GM21717 (cell line): ENCODE results near the gene MGLL.
"Not testable (repeated sequence)": the region's sequence is repeated elsewhere in the genome, so short reads cannot be mapped to it uniquely, and the experiment has no call there.

Experiments used
- ATAC-seq: cut with Tn5 transposase; IDR thresholded peaks from one replicate; pipeline ENCODE4 v1.9.1; 2021; ENCODE audit warnings: mild to moderate bottlenecking, moderate library complexity; ENCODE audit not compliant: unreplicated experiment

Gene MGLL

DNA sequence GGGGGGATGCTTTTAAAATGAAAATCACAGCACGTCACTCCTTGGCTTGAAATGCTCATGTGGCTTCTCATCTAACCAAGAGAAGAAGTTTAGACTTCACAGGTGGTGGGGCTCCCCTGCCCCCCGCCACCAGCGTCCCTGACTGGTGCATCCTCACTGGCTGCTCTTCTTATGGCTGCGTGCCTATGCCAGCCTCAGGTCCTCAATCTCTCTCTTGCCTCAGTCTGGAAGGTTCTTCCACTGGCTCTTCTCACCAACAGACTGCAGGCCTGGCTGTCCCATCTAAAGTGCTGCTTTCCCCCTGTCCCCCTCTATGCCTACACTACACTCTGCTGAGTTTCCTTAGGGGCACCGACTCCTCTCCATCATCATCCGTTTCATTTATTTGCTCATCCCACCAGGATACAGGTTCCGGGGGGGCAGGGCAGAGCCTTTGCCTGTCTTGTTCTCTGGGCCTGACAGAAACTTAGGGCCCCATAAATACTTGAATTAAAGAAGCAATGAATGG is 128.9 kb downstream of the MGLL start:
- no peak for ATAC-seq

DNA sequence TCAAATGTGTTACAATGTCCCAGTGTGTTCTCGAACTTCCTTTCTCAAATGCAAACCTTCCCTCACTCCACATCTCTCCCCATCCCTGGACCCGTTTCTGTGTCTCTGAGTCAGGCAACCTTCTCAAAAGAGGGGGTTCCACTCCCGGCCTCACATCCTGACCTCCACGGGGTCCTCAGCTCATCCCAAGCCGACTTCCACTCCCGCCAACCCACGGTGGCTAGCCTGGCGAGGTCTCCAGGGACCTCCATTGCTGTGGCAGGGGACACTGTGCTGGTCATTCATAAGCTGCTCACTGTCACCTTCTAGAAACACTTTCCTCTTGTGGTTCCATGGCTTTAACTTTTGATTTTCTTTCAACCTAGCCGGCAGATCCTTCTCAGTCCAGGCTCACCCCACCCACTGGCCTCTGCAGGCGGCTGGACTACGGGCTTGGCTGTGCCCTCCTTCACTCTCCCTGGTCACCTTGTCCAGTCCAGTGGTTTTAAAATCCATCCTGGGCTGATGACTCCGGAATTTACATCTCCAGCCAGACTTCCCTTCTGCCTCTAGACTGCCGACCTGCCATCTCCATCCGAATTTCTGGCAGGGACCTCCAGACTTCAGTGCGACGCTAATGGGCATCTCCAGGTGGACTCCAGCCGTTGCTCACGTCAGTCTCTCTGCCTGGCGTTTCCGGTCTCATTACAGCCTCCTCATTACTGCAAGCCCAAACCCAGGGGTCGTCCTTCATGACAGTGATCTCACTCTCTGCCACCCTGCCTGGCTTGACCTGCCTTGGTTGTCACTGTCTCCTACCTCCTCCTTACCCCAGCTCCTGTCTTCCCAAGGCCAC is 129.6 kb downstream of the MGLL start:
- ATAC-seq = no peak

DNA sequence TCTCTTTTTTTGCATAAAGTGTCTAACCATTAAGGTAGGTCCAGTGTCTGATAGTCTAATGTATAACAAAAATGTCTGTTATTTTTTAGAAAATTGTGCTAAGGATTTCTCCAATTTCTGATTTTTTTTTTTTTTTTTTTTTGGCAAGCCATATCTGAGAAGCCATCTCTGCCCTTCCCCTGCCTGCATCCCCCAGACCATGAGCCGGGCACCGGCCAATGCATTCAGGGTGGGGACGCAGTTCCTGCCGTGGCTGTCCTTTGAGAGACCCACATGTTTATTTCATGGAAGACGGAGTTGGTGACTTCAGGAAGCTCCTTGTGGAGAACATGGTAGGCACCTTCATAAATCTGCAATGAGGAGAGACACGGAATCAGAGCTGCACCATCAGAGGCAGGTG is 130.3 kb downstream of the MGLL start:
- ATAC-seq = no peak

DNA sequence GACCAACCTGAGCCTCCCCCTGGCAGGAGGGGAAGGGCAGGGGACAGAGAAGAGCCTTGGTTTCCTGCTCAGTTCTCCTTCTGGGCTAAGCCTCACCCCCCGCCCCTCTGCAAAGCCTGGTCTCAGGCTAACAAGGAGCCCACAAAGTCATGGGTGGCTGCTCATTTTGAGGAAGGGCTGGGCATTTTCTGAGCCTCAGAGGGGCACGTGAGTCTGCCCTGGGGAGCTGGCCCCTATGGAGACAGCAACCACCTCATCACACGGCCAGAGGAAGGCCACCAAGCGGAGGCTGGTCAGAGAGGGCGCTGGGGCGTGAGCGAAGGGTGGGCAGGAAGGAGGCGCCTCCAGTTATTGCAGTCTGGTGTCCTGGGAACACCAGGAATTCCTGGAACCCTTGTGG is 130.8 kb downstream of the MGLL start:
- no peak for ATAC-seq

DNA sequence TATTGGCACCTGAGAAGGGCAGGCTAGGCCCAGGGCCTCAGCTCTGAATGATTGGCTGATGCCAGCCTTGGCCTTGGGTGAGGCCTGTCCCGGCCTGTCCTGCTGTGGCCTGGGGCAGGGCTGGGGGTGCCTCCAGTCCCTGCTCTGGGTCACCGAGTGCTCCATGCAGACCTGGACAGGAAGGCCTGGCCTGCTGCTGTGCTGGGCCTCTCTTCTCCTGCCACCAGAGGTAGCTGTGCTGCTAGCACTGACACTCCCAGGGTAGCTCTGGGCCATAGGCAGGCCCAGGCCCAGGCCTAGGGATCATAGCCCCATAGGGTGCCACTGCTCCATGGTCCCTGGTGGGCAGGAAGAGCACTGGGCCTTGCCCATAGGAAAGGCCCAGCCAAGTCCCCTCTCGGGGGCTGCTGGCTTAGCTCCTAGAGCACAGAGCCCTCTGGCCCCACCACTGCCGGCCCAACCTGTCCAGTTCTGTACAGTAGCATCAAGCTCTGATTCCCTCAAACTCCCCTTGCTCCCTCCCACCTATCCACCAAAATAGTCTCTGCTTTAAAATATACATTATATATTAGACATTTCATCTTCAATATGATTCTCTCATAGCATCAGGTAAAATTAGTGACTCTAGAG is 131.4 kb downstream of the MGLL start:
- no peak for ATAC-seq

DNA sequence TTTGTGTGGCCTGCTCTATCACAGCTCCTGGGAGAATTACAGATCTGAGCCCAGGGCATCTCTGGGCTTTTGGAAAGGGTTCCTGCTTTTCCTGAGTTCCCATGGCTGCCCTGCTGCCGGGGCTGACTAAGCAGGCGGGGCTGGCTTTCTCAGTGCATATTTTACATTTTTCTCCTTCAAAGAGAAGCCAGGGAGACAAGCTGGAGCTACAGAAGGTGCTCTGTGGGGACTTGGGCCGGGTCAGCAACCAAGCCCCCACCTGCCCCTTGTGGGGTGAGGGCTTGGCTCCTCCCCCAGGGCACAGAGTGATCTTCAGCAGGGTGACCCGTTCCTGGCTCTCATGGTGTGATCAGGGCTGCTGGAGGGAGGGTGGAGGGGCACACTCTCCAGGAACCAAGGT is 132.2 kb downstream of the MGLL start:
- no peak for ATAC-seq

DNA sequence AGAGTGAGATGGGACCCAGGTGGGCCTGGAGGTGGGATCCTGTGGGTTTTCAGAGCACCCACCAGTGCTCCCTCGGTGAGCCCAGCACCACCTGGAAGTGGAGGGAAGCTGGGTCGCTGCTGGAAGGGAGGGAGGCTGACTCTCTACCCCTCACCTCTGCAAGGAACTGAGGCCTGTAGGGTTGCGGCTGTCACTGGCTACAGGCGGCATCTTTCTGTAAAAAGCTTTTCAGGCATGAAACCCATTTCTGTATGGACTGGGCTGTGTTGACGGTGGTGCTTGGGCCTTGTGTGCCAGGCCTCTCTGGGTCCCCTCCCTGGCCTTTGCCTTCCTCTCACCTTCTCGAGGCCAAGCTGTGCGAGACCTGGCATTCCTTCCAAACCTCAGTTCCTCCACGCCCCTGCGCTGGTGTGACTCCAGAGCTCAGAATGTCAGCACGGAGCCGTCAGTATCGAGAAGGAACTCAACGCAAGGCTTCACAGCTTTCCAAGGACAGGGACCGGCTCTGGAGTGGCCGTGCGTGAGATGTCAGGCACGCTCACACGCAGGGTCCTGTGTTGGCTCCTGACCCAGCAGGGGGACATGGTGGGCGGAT is 133.0 kb downstream of the MGLL start:
- no peak for ATAC-seq

DNA sequence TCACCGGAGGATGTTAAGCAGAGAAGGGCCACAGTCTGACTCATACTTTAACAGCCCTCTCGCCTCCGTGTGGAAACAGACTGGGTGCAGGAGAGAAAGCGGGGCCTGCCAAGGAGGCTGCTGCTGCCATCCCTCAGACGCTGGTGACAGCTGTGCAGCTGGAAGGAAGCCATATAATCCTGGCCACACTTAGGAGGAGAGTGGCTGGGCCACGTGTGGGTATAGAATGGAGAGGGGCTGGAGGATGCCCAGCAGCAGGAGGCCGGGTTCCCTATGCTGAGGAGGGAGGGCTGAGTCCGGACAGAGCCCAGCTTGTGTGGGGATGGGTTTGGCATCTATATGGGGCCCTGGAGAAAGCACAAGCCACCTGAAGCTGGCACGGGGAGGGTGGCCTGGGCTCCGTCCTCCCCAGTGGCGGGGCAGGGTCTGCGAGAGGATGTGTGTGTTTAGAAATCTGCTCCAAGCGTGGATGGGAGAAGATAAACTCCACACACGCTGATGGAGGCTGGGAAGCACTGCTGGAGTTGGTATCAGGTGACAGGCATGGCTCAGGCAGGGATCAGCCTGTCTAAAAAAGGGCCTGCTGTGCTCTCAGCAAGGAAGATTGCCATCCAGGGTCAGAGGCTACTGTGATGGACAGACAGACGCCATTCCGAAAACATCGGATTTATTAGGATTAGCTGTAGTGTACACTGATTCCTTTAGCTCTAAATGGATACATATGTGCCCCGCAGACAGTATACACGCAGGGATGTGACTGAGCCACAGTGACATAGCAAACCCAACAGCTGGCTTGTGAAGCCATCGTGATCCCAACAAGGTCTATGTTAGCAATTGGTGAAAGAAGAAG is 133.7 kb downstream of the MGLL start:
- no peak for ATAC-seq

DNA sequence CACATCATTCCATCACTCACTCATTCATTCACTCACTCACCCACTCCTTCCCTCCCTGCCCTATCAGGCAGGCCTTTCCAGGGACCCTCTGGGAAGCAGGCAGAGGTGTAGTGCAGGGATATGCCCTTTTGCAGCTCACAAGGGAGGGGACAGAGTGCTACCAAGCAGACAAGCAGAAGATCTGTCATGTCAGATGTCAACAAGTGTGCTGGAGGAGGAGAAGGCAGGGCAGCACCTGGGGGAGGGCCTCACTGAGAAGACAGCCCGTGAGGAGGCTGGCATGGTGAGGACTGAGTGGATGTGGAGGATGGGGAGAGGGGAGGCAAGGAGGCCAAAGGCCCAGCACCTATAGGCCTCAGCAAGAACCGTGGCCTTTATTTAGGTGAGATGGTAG is 134.3 kb downstream of the MGLL start:
- no peak for ATAC-seq

DNA sequence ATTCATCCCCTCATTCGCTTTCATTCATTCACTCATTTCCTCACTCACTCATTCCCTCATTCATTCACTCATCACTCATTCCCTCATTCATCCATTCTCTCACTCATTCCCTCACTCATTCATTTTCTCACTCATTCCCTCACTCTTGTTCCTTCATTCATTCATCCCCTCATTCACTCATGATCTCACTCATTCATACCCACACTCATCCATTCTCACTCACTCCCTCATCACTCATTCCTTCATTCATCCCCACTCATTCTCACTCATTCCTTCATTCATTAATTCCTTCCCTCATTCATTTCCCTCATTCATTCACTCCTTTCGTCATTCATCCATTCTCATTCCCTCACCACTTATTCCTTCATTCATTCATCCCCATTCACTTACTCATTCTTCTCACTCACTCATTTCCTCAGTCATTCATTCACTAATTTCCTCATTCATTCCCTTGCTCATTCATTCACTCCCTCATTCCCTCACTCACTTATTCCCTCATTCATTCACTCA is 135.0 kb downstream of the MGLL start:
- ATAC-seq = no peak

DNA sequence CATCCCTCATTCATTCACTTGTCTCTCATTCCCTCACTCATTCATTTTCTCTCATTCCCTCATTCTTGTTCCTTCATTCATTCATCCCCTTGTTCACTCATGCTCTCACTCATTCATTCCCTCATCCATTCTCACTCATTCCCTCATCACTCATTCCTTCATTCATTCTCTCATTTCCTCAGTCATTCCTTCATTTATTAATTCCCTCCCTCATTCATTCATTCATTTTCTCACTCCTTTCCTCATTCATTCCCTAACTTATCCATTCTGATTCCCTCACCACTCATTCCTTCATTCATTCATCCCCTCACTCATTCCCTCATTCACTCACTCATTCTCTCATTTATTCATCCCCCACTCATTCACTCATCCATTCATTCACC is 135.8 kb downstream of the MGLL start:
- ATAC-seq = no peak

DNA sequence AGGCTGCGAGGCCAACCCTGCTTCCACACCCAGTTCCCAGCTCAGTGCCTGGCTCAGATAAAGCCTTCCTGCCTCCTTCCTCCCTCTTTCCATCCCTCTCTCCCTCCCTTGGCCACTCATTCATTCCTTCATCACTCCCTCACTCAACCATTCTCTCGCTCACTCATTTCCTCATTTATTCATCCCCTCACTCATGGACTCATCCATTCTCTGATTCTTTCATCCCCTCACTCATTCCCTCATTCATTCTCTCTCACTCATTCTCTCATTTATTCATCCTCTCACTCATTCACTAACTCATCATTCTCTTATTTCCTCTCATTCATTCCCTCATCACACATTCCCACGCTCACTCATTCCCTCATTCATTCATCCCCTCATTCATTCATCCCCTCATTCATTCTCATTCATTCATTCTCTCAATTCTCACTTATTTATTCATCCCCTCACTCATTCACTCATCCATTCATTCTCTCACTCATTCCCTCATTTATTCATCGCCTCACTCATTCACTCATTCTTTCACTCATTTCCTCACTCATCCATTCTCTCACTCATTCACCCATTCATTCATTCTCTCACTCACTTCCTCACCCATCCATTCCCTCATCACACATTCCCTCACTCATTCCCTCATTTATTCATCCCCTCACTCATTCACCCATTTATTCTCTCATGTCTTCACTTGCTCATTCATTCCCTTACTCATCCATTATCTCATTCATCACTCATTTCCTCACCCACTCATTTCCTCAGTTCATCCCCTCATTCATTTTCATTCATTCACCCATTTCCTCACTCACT is 136.4 kb downstream of the MGLL start:
- ATAC-seq = no peak

DNA sequence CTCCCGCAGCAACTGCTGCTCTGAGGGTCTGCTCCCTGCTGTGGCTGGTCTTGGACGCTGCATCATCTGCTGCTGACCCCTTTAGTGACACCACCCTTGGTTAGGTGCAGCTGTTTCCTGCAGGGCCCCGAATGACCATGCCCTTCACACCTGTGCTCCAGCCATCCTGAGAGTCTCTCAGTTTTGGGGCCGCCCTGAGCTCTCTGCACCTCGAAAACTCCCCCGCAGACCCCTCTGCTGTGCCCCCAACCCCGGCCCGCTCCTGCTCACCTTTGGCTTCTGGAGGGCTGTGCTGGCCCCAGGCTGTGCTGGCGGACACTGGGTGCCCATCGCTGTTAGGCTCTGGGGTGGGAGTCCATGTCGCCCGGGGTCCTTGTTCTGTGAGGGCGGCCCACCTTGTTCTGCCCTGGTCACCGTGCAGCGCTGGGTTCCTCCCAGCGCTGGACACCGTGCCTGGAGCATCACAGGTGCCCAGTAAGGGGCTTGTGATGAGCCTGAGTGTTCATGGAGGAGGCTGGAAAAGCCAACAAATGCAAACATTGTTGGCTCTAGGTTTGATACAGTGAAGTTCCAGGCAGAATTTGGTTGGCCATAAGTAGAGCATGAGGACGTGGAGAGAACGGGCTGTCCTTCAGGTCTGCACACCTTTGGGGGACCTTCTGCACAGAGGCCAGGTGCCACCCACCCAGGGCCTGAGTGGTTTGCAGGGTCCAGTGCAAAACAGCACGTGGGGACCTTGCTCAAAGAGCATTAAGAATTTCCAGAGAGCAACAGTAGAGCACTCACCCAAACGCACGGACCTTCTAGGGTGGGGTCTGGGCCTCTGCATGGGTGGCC is 137.2 kb downstream of the MGLL start:
- ATAC-seq = no peak

DNA sequence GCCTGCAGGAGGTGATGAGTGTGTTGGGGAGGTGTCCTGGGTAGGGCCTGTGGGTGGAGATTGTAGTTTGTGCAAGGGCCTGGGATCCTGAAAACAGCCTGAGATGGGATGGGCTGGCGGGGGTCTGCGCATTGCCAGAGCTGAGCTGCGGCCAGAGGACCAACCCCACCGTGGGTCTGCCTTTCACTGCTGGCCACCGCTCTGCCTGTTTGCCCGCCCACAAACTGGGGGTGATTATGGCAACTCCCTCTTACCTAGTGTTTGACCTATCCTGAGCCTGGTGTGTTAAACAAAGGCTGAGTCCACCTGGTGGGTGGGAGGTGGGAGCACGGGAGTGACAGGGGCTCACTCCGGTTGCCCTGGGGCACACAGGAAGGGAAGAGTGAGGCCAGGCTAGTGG is 139.8 kb downstream of the MGLL start:
- ATAC-seq = no peak

DNA sequence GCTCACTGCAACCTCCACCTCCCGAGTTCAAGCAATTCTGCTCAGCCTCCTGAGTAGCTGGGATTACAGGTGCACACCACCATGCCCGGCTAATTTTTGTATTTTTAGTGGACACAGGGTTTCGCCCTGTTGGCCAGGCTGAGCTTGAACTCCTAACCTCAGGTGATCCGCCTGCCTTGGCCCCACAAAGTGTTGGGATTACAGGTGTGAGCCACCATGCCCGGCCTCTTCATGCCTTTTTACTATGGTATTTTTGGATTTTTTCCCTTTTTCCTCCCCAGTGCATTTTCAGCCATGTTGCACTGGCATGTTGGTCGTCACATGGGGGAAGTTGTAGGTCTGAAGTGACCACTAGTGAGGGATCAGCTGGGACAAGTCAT is 140.2 kb downstream of the MGLL start:
- ATAC-seq = not testable (repeated sequence)

DNA sequence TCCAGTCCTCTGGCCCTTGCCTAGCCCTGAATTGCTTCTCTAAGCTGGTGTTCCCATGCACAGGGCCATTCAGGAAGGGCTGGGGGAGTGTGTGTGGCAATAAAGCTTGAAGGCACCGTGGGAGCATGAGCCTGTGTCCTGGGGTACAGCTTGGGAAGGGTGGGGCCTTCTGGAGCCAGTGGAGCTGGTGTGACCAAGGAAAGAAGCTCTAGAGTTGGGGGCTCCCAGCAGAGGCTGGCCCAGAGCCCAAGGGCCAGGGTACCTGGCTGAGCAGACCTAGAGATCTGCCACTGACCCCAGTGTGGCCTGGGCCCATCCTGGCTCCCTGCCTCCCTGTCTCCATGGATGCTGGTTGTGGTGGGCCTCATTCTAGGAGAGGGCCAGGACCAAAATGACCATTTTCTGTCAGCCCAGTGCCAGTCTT is 141.5 kb downstream of the MGLL start:
- no peak for ATAC-seq

DNA sequence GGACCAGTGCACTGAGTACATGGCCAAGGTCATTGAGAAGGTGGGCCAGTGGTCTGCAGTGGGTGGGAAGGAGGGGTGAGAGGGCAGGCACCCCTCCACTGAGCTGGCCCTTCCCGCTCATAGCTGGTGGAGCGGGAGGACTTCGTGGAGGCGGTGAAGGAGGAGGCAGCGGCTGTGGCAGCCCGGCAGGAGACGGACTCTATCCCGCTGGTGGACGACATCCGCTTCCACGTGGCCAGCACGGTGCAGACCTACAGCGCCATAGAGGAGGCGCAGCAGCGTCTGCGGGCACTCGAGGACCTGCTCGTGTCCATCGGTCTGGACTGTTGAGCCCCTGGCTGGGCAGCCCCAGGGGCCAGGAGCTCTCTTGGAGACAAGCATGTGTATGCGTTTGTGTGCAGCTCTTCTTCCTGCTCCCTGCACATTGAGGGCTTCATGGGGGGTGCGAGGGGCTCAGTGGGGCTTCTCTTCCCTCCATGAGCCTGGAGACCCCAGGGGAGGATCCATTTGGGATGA is 142.1 kb downstream of the MGLL start:
- ATAC-seq = no peak

DNA sequence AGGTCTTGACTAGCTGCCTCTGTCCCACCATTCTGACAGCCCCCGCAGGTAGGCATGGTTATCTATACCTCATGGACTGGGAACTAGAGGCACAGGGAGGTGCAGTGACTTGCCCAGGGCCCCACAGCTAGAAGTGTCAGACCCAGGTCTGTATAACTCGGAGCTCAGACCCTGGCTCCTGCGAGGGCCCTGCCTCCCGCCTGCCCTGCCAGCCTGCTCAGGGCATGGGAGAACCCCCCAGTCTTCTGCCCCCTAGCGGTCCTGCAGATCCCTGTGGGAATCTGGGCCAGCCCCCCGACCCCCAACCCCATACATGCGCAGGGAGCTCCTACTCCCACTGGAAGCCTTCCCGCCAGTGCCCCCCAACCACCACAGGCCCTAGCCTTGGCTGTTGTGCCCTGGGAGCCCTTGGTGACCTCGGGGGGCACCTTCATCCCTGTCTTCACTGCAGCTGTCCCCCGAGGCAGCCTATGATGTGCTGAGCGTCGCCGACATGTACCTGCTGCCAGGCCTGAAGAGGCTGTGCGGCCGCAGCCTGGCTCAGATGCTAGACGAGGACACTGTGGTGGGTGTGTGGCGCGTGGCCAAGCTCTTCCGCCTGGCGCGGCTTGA is 142.7 kb downstream of the MGLL start:
- no peak for ATAC-seq
